T-helper 17 cell (primary cell): ENCODE measurements around the gene PCID2. TPM values are rescaled to one million over a fixed set of nuclear protein-coding genes. Genes with fewer than 3 reads are reported as not detected.

ENCODE experiments used
- ATAC-seq: fragments of 150-1000 bp; cut with Tn5 transposase; 2 replicates; pipeline ENCODE4 v1.10.0; 2021; ENCODE audit warnings: mild to moderate bottlenecking, moderate library complexity
- DNase-seq, 3 donors: peaks; one replicate each; pipeline versions ENCODE4 v3.0.0 to v3.0.0-alpha.2; 2020 to 2021
- H3K9me3 ChIP-seq: one replicate; pipeline ENCODE4 v1.7.0; 2013; ENCODE audit warnings: low read length, mild to moderate bottlenecking; ENCODE audit not compliant: control insufficient read depth, poor library complexity, severe bottlenecking
- H3K27ac Mint-ChIP-seq: one replicate; pipeline ENCODE4 v1.8.0; 2022; ENCODE audit warnings: mild to moderate bottlenecking, moderate library complexity, mixed read lengths
- H3K27me3 Mint-ChIP-seq: one replicate; pipeline ENCODE4 v1.8.0; 2022; ENCODE audit warnings: mixed read lengths
- H3K36me3 Mint-ChIP-seq: one replicate; pipeline ENCODE4 v1.8.0; 2022; ENCODE audit warnings: low read depth, mixed read lengths
- H3K4me1 Mint-ChIP-seq: one replicate; pipeline ENCODE4 v1.8.0; 2022; ENCODE audit warnings: mild to moderate bottlenecking, mixed read lengths
- H3K4me3 Mint-ChIP-seq: one replicate; pipeline ENCODE4 v1.8.0; 2022; ENCODE audit warnings: mild to moderate bottlenecking, moderate library complexity, mixed read lengths
- total RNA-seq, 4 donors: library from RNA in 2 of 4; stranded (reverse) in 2 of 4; gene quantifications; one replicate each; pipeline ENCODE4 v1.2.3 and lab custom pipeline; 2022 to 2026

The PCID2 gene
- total RNA-seq, 2 donors from 2014 or later = 31.3 to 47.9 TPM

DNA sequence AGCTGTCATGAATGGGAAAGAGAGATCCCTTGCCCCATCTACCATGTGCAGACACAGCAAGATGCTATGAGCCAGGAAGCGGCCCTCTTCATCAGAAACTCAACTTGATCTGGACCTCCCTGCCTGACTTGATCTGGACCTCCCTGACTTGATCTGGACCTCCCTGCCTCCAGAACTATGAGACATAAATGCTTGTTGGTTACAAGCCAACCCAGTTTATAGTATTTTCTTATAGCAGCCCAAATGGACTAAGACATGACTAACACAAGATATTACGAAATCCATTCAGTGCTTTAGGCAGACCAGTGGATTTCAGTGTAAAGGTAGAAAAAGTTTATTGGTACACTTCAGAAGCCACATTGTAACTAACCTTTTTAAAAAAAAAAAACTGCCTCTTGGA lies 15.6 kb downstream of the PCID2 start:
- no peak for DNase-seq
- no peaks in the 10 kb centered on the region for H3K27me3 Mint-ChIP-seq
- no peaks in the 10 kb centered on the region for H3K4me1 Mint-ChIP-seq
- H3K36me3 Mint-ChIP-seq = peaks cover 6% of the 10 kb centered on the region
- H3K27ac Mint-ChIP-seq = no peak overlapping the region
- no peaks in the 10 kb centered on the region for H3K9me3 ChIP-seq
- H3K4me3 Mint-ChIP-seq = no peak overlapping the region
- no peak for ATAC-seq

DNA sequence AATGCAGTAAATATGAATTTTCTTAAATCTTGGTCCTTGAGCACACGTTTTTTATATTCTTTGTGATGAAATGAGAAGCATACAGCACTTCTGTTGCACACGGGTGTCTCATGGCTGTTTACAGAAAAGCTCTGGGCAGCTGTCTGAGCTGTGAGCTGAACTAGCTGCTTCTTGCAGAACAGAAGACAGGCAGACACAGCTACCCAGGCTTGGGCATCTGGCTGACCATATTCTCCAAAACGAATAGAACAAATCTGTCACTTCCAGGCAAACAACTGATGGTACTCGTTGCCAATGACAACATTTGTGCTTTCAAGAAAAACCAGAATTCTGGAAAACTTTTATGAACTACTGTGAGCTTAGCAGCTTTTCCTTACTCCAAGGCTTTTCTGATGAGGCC lies 16.2 kb downstream of the PCID2 start:
- H3K4me3 Mint-ChIP-seq = no peak overlapping the region
- ATAC-seq (no peak), DNase-seq (no peak)
- no peak overlapping the region for H3K27ac Mint-ChIP-seq
- H3K27me3 Mint-ChIP-seq = no peaks in the 10 kb centered on the region
- peaks cover 6% of the 10 kb centered on the region for H3K36me3 Mint-ChIP-seq
- H3K9me3 ChIP-seq = no peaks in the 10 kb centered on the region
- no peaks in the 10 kb centered on the region for H3K4me1 Mint-ChIP-seq

DNA sequence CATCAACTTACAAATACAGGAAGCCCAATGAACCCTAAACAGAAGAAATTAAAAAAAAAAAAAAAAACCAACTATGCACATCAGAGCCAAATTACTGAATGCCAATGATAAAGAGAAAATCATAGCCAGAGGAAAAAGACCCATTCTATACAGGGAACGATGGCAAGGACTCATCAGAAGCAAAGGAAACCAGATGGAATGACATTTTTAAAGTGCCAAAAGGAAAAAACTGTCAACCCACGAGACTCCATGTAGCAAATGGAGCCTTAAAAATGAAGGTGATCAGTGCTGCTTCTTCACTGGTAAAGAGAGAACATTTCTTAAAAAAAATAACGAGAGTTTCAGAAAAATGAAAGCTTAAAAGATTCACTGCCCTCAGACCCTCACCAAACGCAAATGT lies 18.3 kb downstream of the PCID2 start:
- H3K36me3 Mint-ChIP-seq = peaks cover 3% of the 10 kb centered on the region

DNA sequence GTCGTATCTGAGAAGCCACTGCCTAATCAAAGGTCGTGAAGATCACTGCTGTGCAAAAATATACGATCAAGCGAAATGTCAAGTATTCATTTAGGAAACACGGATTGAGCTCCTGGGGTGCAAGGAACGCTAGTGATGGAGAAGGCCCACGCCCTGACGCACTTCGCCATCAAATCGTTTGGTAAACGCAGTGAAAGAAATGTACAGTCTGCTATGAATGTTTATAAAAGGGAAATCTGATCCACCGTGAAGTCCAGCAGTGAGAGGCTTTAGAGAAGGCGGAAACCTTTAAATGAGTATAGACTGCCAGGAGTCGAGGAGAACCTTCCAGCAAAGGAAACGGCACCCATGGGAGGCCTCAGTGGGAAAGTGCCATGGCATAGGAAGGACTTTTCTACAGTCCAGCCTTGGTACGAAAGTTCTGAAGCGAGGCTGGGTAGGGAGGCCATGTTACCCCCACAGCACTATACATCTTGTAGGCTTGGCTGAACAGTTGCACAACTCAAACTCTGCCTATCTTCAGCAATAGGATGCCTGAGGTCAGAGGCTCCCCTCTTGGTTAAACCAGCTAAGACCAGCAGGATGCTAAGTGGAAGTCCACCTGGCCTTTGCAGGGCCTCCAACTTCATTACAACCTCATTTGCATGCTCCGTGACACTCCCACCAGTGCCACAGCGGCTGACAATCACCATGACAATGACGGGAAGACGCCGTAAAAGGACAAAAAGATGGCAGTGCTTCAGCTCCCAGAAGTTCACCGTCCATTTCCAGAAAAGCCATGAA lies 20.4 kb downstream of the PCID2 start:
- ATAC-seq (no peak), DNase-seq (no peak)
- no peaks in the 10 kb centered on the region for H3K9me3 ChIP-seq
- Mint-ChIP-seq H3K27ac (peak overlapping the region; percentile 96), H3K36me3 (peaks cover 5% of the 10 kb centered on the region), H3K27me3 (no peaks in the 10 kb centered on the region), H3K4me1 (peaks cover 16% of the 10 kb centered on the region), H3K4me3 (no peak overlapping the region)

More for the DNA sequence above, 18.3 kb downstream of the PCID2 start:
- H3K27me3 Mint-ChIP-seq = no peaks in the 10 kb centered on the region
- DNase-seq (no peak), ATAC-seq (no peak)
- H3K4me1 Mint-ChIP-seq = peaks cover 9% of the 10 kb centered on the region
- no peak overlapping the region for H3K4me3 Mint-ChIP-seq
- H3K9me3 ChIP-seq = no peaks in the 10 kb centered on the region
- peak overlapping the region; percentile 78 for H3K27ac Mint-ChIP-seq

DNA sequence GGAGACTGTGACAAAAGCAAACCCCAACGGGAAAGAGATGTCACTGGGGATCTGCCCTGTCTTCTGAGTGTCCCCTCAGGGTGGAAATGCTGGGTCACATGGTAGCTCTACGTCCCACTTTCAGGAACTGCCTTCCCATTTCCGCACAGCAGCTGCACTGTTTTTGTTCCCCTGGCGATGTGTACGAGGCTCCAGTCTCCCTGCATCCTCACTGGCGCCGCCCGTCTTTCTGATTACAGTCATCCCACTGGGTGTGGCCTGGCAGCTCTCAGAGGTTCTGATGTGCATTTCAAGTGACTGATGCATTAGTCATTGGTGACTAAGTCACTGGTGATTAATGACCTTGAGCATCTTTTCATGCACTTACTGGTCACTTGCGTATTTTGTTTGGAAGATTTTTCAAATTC lies 21.2 kb downstream of the PCID2 start:
- Mint-ChIP-seq H3K4me1 (peaks cover 16% of the 10 kb centered on the region), H3K4me3 (peak overlapping the region; percentile 67), H3K27ac (peak overlapping the region; percentile 96), H3K36me3 (peaks cover 5% of the 10 kb centered on the region), H3K27me3 (no peaks in the 10 kb centered on the region)
- no peaks in the 10 kb centered on the region for H3K9me3 ChIP-seq
- no peak for ATAC-seq
- no peak for DNase-seq

DNA sequence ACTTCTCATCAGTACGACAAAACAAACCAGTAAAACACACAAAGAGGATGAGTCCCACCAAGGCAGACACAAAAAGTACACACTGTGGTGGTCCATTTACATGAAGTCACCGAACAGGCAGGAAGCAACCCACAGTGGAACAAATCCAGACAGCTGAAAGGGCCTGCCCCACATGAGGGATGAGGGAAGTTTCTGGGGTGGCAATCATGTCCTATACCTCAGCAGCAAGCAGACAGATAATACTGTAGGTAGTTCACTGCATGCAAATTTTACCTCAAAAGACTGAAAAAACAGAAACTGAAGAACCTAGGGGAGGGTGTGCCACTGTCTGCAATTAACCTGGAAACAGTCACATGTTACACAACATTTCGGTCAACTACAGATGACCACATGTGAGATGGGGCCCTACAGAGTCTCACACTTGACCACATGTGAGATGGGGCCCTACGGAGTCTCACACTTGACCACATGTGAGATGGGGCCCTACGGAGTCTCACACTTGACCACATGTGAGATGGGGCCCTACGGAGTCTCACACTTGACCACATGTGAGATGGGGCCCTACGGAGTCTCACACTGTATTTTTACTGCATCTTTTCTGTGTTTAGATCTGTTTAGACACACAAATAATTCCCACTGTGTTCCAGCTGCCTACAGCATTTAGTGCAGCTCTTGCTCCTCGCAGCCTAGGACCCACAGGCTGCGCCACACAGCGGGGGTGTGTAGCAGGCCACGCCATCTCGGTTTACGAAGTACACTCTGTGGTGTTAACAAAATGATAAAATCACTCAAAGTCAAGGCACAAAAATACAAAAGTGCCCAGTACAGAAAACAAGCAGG lies 22.2 kb downstream of the PCID2 start:
- H3K9me3 ChIP-seq = no peaks in the 10 kb centered on the region
- peak overlapping the region; percentile 96 for H3K27ac Mint-ChIP-seq
- DNase-seq (no peak), ATAC-seq (peak; percentile 55)
- H3K27me3 Mint-ChIP-seq = no peaks in the 10 kb centered on the region
- peak overlapping the region; percentile 94 for H3K4me3 Mint-ChIP-seq
- peaks cover 5% of the 10 kb centered on the region for H3K36me3 Mint-ChIP-seq
- peaks cover 22% of the 10 kb centered on the region for H3K4me1 Mint-ChIP-seq

DNA sequence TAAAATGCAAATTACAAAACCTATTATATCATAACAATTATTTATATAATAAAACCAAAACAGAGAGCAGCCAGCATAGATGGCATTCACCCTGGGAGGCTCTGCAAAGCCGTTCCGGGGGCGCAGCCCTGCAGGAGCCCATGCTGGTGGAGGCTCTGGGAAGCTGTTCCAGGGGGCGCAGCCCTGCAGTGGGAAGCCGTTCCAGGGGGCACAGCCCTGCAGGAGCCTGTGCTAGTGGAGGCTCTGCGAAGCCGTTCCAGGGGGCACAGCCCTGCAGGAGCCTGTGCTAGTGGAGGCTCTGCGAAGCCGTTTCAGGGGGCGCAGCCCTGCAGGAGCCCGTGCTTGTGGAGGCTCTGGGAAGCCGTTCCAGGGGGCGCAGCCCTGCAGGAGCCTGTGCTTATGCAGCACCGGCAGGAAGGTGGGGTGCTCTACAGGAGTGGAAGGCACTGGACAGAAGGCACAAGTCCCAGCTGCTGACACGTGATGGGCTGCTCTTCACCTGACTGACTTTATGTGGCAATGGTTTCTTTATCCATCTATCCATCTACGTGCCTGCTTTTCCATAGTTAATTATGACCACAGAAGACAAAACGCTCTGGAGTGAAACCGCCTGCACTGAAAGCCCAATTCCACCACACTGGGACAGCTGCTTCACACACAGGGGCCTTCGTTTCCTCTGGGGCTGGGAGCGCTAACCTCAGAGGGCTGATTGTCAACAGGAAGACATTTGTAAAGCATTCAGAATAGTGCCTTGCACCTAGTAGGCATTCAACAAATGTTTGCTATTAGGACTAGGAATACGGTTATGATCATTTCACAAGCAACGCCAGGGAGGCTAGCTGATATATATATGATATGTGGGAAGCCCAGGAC lies 23.7 kb downstream of the PCID2 start:
- no peaks in the 10 kb centered on the region for H3K9me3 ChIP-seq
- ATAC-seq = peak; percentile 65
- peaks cover 32% of the 10 kb centered on the region for H3K4me1 Mint-ChIP-seq

DNA sequence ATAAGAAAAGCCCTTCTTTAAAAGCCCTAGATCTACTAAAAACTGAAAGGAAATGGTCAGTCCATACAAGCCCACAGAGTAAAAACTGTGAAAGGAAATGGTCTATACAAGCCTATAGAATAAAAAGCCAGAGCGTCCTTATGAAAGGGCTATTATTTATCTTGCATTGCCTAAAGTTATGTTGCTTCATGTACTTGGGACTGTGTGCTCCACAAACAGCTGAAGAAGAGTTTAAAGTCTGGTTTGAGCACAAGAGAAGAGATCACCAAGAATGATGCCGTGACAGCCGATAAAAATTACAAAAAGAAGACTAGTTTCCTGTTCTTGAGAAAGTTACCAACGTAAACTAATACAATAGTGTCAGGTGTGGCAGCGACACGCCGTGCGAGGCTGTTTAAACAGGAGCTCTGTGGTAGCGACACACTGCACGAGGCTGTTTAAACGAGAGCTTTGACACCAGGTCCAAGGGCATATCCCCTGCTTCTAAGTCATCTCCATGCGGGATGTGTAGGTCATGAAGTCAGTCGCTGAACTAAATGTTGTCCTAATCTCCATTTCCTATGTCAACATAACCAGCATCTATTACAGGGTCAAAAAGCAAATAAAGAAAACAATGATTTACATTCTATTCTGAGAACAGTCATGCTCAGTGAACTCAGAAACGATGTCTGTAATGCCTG lies 24.9 kb downstream of the PCID2 start:
- peak overlapping the region; percentile 64 for H3K4me3 Mint-ChIP-seq
- DNase-seq = no peak
- H3K36me3 Mint-ChIP-seq = peaks cover 7% of the 10 kb centered on the region
- ATAC-seq = peak; percentile 41
- H3K27ac Mint-ChIP-seq = peak overlapping the region; percentile 92
- H3K27me3 Mint-ChIP-seq = no peaks in the 10 kb centered on the region
- no peaks in the 10 kb centered on the region for H3K9me3 ChIP-seq
- peaks cover 33% of the 10 kb centered on the region for H3K4me1 Mint-ChIP-seq

More for the DNA sequence above, 23.7 kb downstream of the PCID2 start:
- Mint-ChIP-seq H3K36me3 (peaks cover 8% of the 10 kb centered on the region), H3K27ac (peak overlapping the region; percentile 96), H3K27me3 (no peaks in the 10 kb centered on the region), H3K4me3 (peak overlapping the region; percentile 94)
- DNase-seq = no peak

DNA sequence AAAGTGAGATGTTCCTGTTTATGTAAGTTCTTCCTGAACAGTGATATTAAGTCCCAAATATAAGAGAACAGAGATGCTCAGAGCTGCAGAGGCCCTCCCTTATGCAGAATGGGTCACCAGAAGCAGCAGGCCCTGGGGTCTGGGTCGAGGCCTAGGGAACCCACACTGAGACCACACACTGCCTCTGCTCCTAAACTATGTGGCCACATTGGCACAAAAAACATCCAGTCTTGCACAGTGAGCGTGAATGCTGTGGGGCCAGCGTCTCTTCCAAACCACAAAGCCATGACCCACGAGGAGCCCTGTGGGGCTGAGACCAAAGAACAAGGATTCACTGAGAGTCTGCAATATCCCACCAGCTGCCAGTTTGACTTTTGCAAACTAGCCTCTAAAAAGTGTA lies 26.4 kb downstream of the PCID2 start:
- Mint-ChIP-seq H3K27ac (peak overlapping the region; percentile 92), H3K27me3 (no peaks in the 10 kb centered on the region), H3K4me3 (peak overlapping the region; percentile 76), H3K4me1 (peaks cover 35% of the 10 kb centered on the region), H3K36me3 (peaks cover 9% of the 10 kb centered on the region)
- DNase-seq (no peak), ATAC-seq (no peak)
- H3K9me3 ChIP-seq = no peaks in the 10 kb centered on the region

DNA sequence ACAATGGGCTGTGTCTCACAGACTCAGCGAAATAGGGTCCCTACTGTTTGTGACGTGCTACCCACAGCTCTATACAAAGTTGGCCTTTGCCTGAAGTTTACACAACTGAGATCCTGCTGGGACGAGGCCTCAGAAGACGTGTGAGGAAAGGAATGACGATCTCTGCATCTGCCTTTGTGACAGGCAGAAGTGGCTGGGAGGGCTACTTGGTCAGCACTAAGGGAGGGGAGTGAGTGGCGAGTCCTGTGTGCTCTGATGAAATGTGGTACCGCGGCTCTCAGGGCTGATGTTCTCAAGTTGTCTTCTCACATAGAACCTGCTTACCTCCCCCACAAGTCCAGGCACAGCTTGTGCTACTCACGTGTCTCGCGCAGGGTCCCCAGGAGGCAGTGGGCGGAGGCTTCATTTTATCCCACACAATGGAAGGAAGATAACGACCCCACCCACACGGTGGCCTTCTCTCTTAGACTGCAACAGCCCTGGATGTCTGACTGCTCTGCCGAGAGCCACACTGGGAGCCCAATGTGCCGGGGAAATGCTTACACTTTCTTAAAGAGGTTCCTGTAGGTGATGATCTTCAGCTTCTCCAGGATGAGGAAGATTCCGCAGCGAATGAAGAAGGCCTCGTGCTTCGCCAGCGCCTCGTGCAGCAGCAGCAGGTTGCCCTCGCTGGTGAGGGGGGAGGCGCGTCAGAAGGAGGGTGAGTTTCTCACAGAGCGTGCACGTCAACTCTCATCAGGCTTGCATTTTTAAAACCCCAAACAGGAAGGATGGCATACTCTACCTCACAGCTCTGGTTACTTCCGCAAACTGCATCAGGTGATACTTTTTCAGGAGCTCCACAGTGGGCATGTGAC lies 28.9 kb downstream of the PCID2 start:
- ATAC-seq = peak; percentile 70
- H3K4me1 Mint-ChIP-seq = peaks cover 31% of the 10 kb centered on the region
- DNase-seq = no peak
- H3K27ac Mint-ChIP-seq = peak overlapping the region; percentile 92
- peaks cover 3% of the 10 kb centered on the region for H3K9me3 ChIP-seq
- peaks cover 9% of the 10 kb centered on the region for H3K36me3 Mint-ChIP-seq
- peak overlapping the region; percentile 79 for H3K4me3 Mint-ChIP-seq
- no peaks in the 10 kb centered on the region for H3K27me3 Mint-ChIP-seq

DNA sequence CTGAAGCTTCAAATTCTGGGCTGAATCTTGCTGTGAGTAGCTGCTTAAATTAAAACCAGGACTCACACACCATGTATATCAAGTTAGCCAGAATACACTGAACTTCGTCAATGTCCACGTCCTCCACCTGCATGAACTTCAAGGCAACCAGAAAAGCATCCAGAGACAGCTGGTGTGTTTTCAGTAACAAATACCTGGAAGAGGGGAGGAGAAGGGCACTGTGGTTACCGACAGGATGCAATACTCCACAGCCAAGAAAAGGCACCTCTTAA lies 29.6 kb downstream of the PCID2 start:
- no peak for ATAC-seq
- Mint-ChIP-seq H3K4me1 (peaks cover 33% of the 10 kb centered on the region), H3K27me3 (no peaks in the 10 kb centered on the region), H3K4me3 (no peak overlapping the region), H3K36me3 (peaks cover 9% of the 10 kb centered on the region), H3K27ac (peak overlapping the region; percentile 92)
- no peak for DNase-seq
- peaks cover 3% of the 10 kb centered on the region for H3K9me3 ChIP-seq
